GM10266 (cell line): ENCODE data around the gene LRMDA.

Source experiments
- DNase-seq: peaks from one replicate; pipeline ENCODE4 v3.0.0; 2012; ENCODE audit errors: extremely low spot score
- CTCF ChIP-seq: IDR thresholded peaks from 2 replicates; pipeline ENCODE4 v1.5.1; 2012; ENCODE audit warnings: mild to moderate bottlenecking, low read depth; ENCODE audit not compliant: control insufficient read depth, insufficient read depth; ENCODE audit errors: missing control alignments

Gene LRMDA

GRCh38 chr10:75773231-75773780 is 341.9 kb downstream of the LRMDA start:
- DNase-seq: no peak
- TF ChIP-seq CTCF: no peak

DNA sequence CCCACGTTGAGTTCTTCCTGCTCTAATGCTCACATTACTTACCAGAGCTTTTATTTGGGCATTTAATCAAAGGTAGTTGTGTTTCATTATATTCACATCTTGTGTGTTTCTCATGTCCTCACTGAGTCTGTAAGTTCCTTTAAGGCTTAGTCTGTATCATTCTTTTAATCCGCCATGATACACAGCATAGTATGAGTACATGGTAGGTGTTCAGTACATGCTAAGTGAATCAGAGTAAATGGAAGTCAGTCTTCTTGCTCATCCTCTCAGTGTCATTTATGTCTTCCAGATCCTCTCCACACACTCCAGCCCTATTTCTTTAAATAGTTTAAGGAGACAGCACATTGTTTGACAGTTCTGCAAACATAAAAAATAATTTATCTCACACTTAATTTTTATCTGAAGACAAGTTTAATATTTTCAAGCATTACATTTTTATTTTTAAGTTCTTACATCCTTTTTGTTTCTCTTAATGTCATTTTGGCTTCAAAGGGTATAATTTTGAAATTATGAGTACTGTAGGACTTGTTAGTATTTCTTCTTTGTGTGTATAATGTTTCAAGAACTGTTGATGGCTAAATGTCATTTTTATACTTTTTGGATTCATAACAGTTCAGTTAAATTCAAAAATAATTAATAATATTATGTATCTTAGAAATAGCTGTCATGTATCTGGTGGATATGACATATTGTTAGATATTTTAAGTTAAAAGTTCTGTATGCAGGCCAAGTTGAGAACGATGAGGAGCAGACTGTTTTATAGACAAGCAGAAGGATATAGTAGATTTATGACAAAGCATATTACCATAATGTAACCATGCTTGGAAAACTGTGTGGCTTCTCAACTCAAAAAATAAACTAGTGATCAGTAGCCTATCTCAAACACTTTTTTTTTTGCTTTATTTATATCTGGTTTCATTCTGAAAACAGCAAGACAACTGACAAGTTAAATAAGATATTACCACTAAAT is 342.7 kb downstream of the LRMDA start:
- DNase-seq: no peak
- TF ChIP-seq CTCF: no peak

DNA sequence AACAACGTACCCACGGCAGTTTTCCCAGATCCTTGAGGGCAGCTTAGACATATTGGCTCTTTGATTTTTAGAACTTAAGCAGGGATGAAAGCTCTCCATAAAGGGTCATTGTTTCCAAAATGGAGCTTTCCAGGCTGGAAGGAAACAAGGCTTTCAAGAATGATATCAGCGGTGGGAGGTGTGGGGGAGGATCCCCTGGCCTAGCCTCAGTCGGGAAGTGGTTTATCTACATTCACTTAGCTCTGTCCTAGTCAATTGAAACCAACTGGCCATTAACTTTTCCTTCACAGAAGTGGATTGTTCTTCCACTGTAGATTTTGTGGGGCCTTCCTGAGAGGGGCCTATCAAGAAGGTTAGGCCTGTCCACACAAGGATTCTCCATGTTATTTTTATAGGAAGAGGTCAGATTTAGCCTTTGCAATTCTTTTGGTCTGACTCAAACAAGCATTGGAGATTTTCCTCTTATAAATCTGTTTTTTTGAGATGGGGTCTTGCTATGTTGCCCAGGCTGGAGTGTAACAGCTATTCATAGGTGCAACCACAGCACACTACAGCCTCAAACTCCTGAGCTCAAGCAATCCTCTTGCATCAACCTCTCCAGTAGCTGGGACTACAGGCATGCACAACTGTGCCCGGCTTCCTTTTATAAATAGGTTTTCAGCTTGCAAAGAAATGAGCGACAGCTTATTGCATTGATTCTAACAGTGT is 343.5 kb downstream of the LRMDA start:
- TF ChIP-seq CTCF: no peak
- no peak for DNase-seq

GRCh38 chr10:75776738-75777504 is 345.5 kb downstream of the LRMDA start:
- no peak for TF ChIP-seq CTCF
- no peak for DNase-seq

DNA sequence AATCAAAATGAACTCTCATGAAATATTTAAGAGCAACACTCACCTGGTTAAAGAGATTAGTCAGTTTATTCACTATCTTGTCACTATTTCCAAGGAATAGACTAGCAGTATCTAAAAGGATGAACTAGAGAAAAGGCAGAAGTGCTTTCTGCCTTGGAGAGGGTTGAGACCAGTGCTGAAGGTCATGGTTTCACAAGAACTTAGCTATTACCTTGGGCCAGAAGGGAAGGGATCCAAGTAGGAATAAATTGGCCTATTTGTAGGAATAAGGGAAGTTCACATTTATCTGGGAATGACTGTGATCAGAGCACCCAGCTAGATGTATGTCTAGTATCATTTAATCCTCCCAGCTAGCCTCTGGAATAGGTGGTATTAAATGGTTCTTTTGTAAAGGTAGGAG is 347.2 kb downstream of the LRMDA start:
- no peak for TF ChIP-seq CTCF
- no peak for DNase-seq

GRCh38 chr10:75779276-75779675 is 347.9 kb downstream of the LRMDA start:
- DNase-seq: no peak
- TF ChIP-seq CTCF: no peak
